Liver (tissue), 9 donors: ENCODE results near the gene PPP2R3A. TPM values are rescaled to one million over a fixed set of nuclear protein-coding genes. Genes with fewer than 3 reads are reported as not detected.
A peak's percentile ranks its signal among the peaks of the same experiment; 100 is the strongest.

Experiments used
- DNase-seq: peaks from one replicate; pipeline ENCODE4 v3.0.0-alpha.2; 2017; ENCODE audit warnings: low spot score
- H3K27ac ChIP-seq, 2 donors: one replicate each; pipeline ENCODE4 v1.7.0; 2013; ENCODE audit warnings: inconsistent platforms in 2 of 2, low read length in 2 of 2, control low read depth in 1 of 2, low read depth in 1 of 2, mild to moderate bottlenecking in 1 of 2
- H3K27me3 ChIP-seq, 4 donors: one replicate each; pipeline versions ENCODE4 v1.6.1 to v1.7.0; 2013; ENCODE audit warnings: low read length in 3 of 4, inconsistent platforms in 1 of 4, mild to moderate bottlenecking in 1 of 4, moderate library complexity in 1 of 4; ENCODE audit not compliant: control insufficient read depth in 4 of 4, insufficient read depth in 4 of 4
- H3K36me3 ChIP-seq, 4 donors: one replicate each; pipeline versions ENCODE4 v1.6.1 to v1.7.0; 2013; ENCODE audit warnings: low read length in 3 of 4, mild to moderate bottlenecking in 3 of 4, low read depth in 1 of 4, moderate library complexity in 1 of 4; ENCODE audit not compliant: control insufficient read depth in 4 of 4, insufficient read depth in 3 of 4
- H3K4me1 ChIP-seq, 4 donors: one replicate each; pipeline versions ENCODE4 v1.6.1 to v1.7.0; 2013; ENCODE audit warnings: low read length in 3 of 4, mild to moderate bottlenecking in 3 of 4, moderate library complexity in 1 of 4; ENCODE audit not compliant: control insufficient read depth in 4 of 4, insufficient read depth in 4 of 4
- H3K4me3 ChIP-seq, 3 donors: one replicate each; pipeline versions ENCODE4 v1.6.1 to v1.7.0; 2013; ENCODE audit warnings: low read length in 3 of 3, control low read depth in 1 of 3, low read depth in 1 of 3, mild to moderate bottlenecking in 1 of 3
- H3K9ac ChIP-seq, 2 donors: one replicate each; pipeline ENCODE4 v1.7.0; 2013; ENCODE audit warnings: low read length in 2 of 2, mild to moderate bottlenecking in 2 of 2, moderate library complexity in 2 of 2, control low read depth in 1 of 2, low read depth in 1 of 2
- H3K9me3 ChIP-seq, 4 donors: one replicate each; pipeline versions ENCODE4 v1.6.1 to v1.7.0; 2013; ENCODE audit warnings: low read length in 3 of 4; ENCODE audit not compliant: control insufficient read depth in 4 of 4
- ATF3 ChIP-seq: IDR thresholded peaks from 2 replicates; pipeline ENCODE4 v1.6.1; 2016; ENCODE audit warnings: antibody characterized with exemption
- EGR1 ChIP-seq, 2 donors: IDR thresholded peaks; 2 replicates each; pipeline ENCODE4 v1.6.1; 2016 to 2018; ENCODE audit warnings: antibody characterized with exemption in 2 of 2, low read depth in 2 of 2
- FOXA2 ChIP-seq: IDR thresholded peaks from 2 replicates; pipeline ENCODE4 v1.6.1; 2016; ENCODE audit warnings: antibody characterized with exemption
- GABPA ChIP-seq, 2 donors: IDR thresholded peaks in 1 of 2; conservative IDR thresholded peaks in 1 of 2; 2 replicates each; pipeline ENCODE4 v1.6.1; 2016; ENCODE audit warnings: antibody characterized with exemption in 2 of 2, mild to moderate bottlenecking in 1 of 2, moderate library complexity in 1 of 2
- HNF4A ChIP-seq, 2 donors: conservative IDR thresholded peaks; 2 replicates each; pipeline ENCODE4 v1.6.1; 2016; ENCODE audit warnings: antibody characterized with exemption in 2 of 2, mild to moderate bottlenecking in 2 of 2
- HNF4G ChIP-seq: IDR thresholded peaks from 2 replicates; pipeline ENCODE4 v1.6.1; 2016; ENCODE audit warnings: antibody characterized with exemption
- NR2F2 ChIP-seq: IDR thresholded peaks from 2 replicates; pipeline ENCODE4 v1.6.1; 2016; ENCODE audit warnings: antibody characterized with exemption
- RAD21 ChIP-seq, 2 donors: IDR thresholded peaks; 2 replicates each; pipeline ENCODE4 v1.6.1; 2016; ENCODE audit warnings: antibody characterized with exemption in 2 of 2, mild to moderate bottlenecking in 2 of 2
- REST ChIP-seq: IDR thresholded peaks from 2 replicates; pipeline ENCODE4 v1.6.1; 2016; ENCODE audit warnings: antibody characterized with exemption, mild to moderate bottlenecking
- RXRA ChIP-seq, 2 donors: IDR thresholded peaks; 2 replicates each; pipeline ENCODE4 v1.6.1; 2017 to 2018; ENCODE audit warnings: antibody characterized with exemption in 2 of 2, mild to moderate bottlenecking in 1 of 2
- SP1 ChIP-seq: IDR thresholded peaks from 2 replicates; pipeline ENCODE4 v1.6.1; 2018; ENCODE audit warnings: antibody characterized with exemption, mild to moderate bottlenecking
- YY1 ChIP-seq: IDR thresholded peaks from 2 replicates; pipeline ENCODE4 v1.6.1; 2016; ENCODE audit warnings: antibody characterized with exemption, mild to moderate bottlenecking
- ZBTB33 ChIP-seq: IDR thresholded peaks from 2 replicates; pipeline ENCODE4 v1.6.1; 2016; ENCODE audit warnings: antibody characterized with exemption
- WGBS: extraction: QIAGEN DNeasy Blood & Tissue Kit; methylation state at CpG from one replicate; pipeline ENCODE4 v1.1.7; 2013; 5-methylcytosine and 5-hydroxymethylcytosine counted together
- polyA plus RNA-seq, 2 donors: library from polyadenylated mRNA; stranded (reverse) in 1 of 2; unstranded in 1 of 2; fragments of 200-250 nt in 1 of 2; fragments of >200 nt in 1 of 2; fragmentation: Nextera tagmentation in 1 of 2; extraction: Ambion mirVana in 1 of 2; gene quantifications; one replicate each; pipeline versions ENCODE4 v1.2.1 to v1.2.3, GENCODE V29; 2013 to 2015
- total RNA-seq, 2 donors: library from RNA; depleted of rRNA; stranded (reverse); fragments of >200 nt; gene quantifications; one replicate each; pipeline ENCODE4 v1.2.3, GENCODE V29; 2014
- donor health status: healthy.
- donor health status: healthy.
- donor health status: healthy.
- donor health status: healthy.
- donor health status: healthy.

PPP2R3A gene
- total and polyA plus RNA-seq, 4 donors, result 0.54 to 3.3 (median 1.6) TPM

- H3K27me3 ChIP-seq, result no peaks in the 10 kb centered on the region
- no peak for DNase-seq
- H3K9me3 ChIP-seq, result no peaks in the 10 kb centered on the region
- WGBS, result 89% methylated on average over 4 of the region's 4 CpGs
- TF ChIP-seq GABPA (IDR thresholded peaks at IDR 0.05 in 1 of 2, conservative IDR thresholded peaks at IDR 0.05 in 1 of 2) (no peak), RAD21 (IDR thresholded peaks at IDR 0.05) (no peak), SP1 (no peak), YY1 (no peak), NR2F2 (no peak), RXRA (IDR thresholded peaks at IDR 0.05) (no peak), REST (no peak), FOXA2 (no peak), HNF4A (conservative IDR thresholded peaks at IDR 0.05) (no peak), HNF4G (no peak), ATF3 (no peak)
- peak overlapping the region in 1 of 2 donors; percentile 5 for H3K27ac ChIP-seq
- H3K9ac ChIP-seq, result no peak overlapping the region
- no peak overlapping the region for H3K4me3 ChIP-seq
- H3K4me1 ChIP-seq, result peaks cover 3 to 7% (median 6%) of the 10 kb centered on the region in 4 donors
- no peaks in the 10 kb centered on the region for H3K36me3 ChIP-seq
Observed at GRCh38 chr3:135967867-135968266, 2.3 kb downstream of the PPP2R3A start.

GRCh38 chr3:135970506-135971116 is 5.1 kb downstream of the PPP2R3A start:
- H3K4me1 ChIP-seq, result peaks cover 3 to 6% (median 5%) of the 10 kb centered on the region in 4 donors
- no peak overlapping the region for H3K9ac ChIP-seq
- H3K4me3 ChIP-seq, result no peak overlapping the region
- H3K27ac ChIP-seq, result no peak overlapping the region
- no peaks in the 10 kb centered on the region for H3K9me3 ChIP-seq
- no peaks in the 10 kb centered on the region for H3K36me3 ChIP-seq
- no peak for DNase-seq
- no peaks in the 10 kb centered on the region for H3K27me3 ChIP-seq
- TF ChIP-seq SP1, result no peak
- WGBS, result 84% methylated on average over 1 of the region's 1 CpG

GRCh38 chr3:135973841-135974240 is 8.3 kb downstream of the PPP2R3A start:
- Histone ChIP-seq H3K27me3 (no peaks in the 10 kb centered on the region), H3K36me3 (no peaks in the 10 kb centered on the region), H3K4me1 (no peaks in the 10 kb centered on the region), H3K27ac (no peak overlapping the region), H3K4me3 (no peak overlapping the region), H3K9me3 (no peaks in the 10 kb centered on the region), H3K9ac (no peak overlapping the region)
- TF ChIP-seq YY1, result no peak
- TF ChIP-seq GABPA (IDR thresholded peaks at IDR 0.05 in 1 of 2, conservative IDR thresholded peaks at IDR 0.05 in 1 of 2), result no peak
- TF ChIP-seq EGR1 (IDR thresholded peaks at IDR 0.05; ENCODE audit: low read depth in 2 of 2), result no peak
- TF ChIP-seq ZBTB33, result no peak
- TF ChIP-seq NR2F2, result no peak
- WGBS, result 86% methylated on average over 3 of the region's 3 CpGs
- no peak for DNase-seq
